Esophagus muscularis mucosa (tissue), 4 donors: Measurements from ENCODE around the gene HSPA1L.

Experiments
- EP300 ChIP-seq: sonication (generic); formaldehyde crosslinking; IDR thresholded peaks from one replicate; pipeline ENCODE4 v1.6.1; 2017; ENCODE audit warnings: antibody characterized with exemption
- POLR2A ChIP-seq: fragments of 450-650 bp; IDR thresholded peaks from one replicate; pipeline ENCODE4 v1.6.1; 2017; ENCODE audit warnings: antibody characterized with exemption, moderate library complexity, mild to moderate bottlenecking, low read depth
- TF ChIP-seq, protein P1 (sequence below), 3 experiments: fragments of 200-600 bp in 2 of 3; fragments of 450-650 bp in 1 of 3; sonication (generic) in 2 of 3; IDR thresholded peaks; one replicate each; pipeline ENCODE4 v1.5.1; 2017 to 2019; ENCODE audit warnings: antibody characterized with exemption in 3 of 3, mild to moderate bottlenecking in 2 of 3, moderate library complexity in 1 of 3

DNA sequence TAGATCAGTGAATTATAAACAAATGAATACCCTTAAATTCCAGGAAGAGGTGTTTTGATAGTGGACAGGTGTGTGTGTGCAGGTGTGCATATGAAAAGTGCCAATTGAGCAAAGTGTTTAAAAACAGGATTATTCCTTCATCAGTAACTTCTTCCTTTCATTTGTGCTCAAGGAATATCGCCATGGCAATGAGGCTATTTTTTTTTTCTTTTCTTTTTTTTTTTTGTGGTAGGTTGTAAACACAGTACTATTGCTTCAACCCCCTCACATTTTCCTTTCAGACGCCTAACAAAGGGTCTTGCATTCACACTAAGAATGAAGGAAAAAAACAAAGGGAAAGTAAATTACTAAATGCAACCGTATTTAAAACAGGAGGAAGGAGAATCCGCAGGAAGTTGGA, 10.5 kb upstream of the HSPA1L start:
- TF ChIP-seq EP300 (no peak), POLR2A (no peak)
- TF ChIP-seq, protein P1, sequence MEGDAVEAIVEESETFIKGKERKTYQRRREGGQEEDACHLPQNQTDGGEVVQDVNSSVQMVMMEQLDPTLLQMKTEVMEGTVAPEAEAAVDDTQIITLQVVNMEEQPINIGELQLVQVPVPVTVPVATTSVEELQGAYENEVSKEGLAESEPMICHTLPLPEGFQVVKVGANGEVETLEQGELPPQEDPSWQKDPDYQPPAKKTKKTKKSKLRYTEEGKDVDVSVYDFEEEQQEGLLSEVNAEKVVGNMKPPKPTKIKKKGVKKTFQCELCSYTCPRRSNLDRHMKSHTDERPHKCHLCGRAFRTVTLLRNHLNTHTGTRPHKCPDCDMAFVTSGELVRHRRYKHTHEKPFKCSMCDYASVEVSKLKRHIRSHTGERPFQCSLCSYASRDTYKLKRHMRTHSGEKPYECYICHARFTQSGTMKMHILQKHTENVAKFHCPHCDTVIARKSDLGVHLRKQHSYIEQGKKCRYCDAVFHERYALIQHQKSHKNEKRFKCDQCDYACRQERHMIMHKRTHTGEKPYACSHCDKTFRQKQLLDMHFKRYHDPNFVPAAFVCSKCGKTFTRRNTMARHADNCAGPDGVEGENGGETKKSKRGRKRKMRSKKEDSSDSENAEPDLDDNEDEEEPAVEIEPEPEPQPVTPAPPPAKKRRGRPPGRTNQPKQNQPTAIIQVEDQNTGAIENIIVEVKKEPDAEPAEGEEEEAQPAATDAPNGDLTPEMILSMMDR (IDR thresholded peaks at IDR 0.05), result no peak
